ENCODE data around the gene SPPL2B. TPM values are rescaled to one million over a fixed set of nuclear protein-coding genes. Genes with fewer than 3 reads are reported as not detected.

The SPPL2B gene
- total RNA-seq, 1 donor from 2014 or later = 52.3 TPM

- H3K4me1 ChIP-seq = no peaks in the 10 kb centered on the region
- no peak for TF ChIP-seq CTCF (IDR thresholded peaks at IDR 0.05)
- intact Hi-C loops (cut with DNase I) = no loop called here
- DNase-seq (no peak), ATAC-seq (no peak)
- no peak overlapping the region for H3K4me3 ChIP-seq
- H3K36me3 ChIP-seq = no peaks in the 10 kb centered on the region
- H3K27ac ChIP-seq = no peak overlapping the region
- no peaks in the 10 kb centered on the region for H3K9me3 ChIP-seq
- no peaks in the 10 kb centered on the region for H3K27me3 ChIP-seq (ENCODE audit: low read depth)
These were observed 71.1 kb downstream of the SPPL2B start for GRCh38 chr19:2399582-2399981.

Other genes starting within 250 kb of the SPPL2B start
- gene MOB3A, start 232.4 kb upstream of the SPPL2B start, total RNA-seq = 69.2 TPM
- 7.4 TPM for gene IZUMO4, start 231.8 kb upstream of the SPPL2B start, total RNA-seq
- gene AP3D1, start 177.1 kb upstream of the SPPL2B start, total RNA-seq = 99.5 TPM
- 33.0 TPM for gene DOT1L, start 164.8 kb upstream of the SPPL2B start, total RNA-seq
- 52.0 TPM for gene PLEKHJ1, start 92.4 kb upstream of the SPPL2B start, total RNA-seq
- gene SF3A2, start 91.9 kb upstream of the SPPL2B start, total RNA-seq = 55.6 TPM
- gene AMH, start 79.4 kb upstream of the SPPL2B start, total RNA-seq = 1.9 TPM
- not detected for gene JSRP1, start 72.3 kb upstream of the SPPL2B start, total RNA-seq
- gene PEAK3, start 46.5 kb upstream of the SPPL2B start, total RNA-seq = 7.5 TPM
- not detected for gene LINGO3, start 20.5 kb upstream of the SPPL2B start, total RNA-seq
- gene LSM7, start 98 bp upstream of the SPPL2B start, total RNA-seq = 58.2 TPM
- gene TMPRSS9, start 31.6 kb downstream of the SPPL2B start, total RNA-seq = not detected
- gene TIMM13, start 98.9 kb downstream of the SPPL2B start, total RNA-seq = 53.3 TPM
- 20.9 TPM for gene LMNB2, start 128.3 kb downstream of the SPPL2B start, total RNA-seq
- 89.9 TPM for gene GADD45B, start 147.4 kb downstream of the SPPL2B start, total RNA-seq

All from lower lobe of right lung (tissue), 2 donors.